IPS-NIHi7 (cell line): ENCODE results near the gene TSGA10.
A peak's percentile ranks its signal among the peaks of the same experiment; 100 is the strongest.
"Not testable (repeated sequence)": the region's sequence is repeated elsewhere in the genome, so short reads cannot be mapped to it uniquely, and the experiment has no call there.

Source experiments
- DNase-seq: peaks from one replicate; pipeline ENCODE4 v3.0.0; 2012; ENCODE audit warnings: mixed read lengths; ENCODE audit errors: extremely low spot score

The TSGA10 gene

GRCh38 chr2:99154643-99155536, at the start of gene TSGA10, which contains the start of gene LIPT1:
Gene TSGA10 (minus strand): TSS chr2:99154942. CDS start chr2:99109439, 45,503 bp downstream.
Gene LIPT1 (plus strand): TSS chr2:99154967. CDS start chr2:99161958, 6,991 bp downstream.
- DNase-seq = peak; percentile 93

- DNase-seq = no peak
Measured at GRCh38 chr2:99201959-99202678, 47.4 kb upstream of the TSGA10 start.

GRCh38 chr2:99200076-99200800, 45.5 kb upstream of the TSGA10 start:
- DNase-seq = no peak

GRCh38 chr2:99198103-99198841, 43.5 kb upstream of the TSGA10 start:
- DNase-seq = no peak

GRCh38 chr2:99192364-99192763, 37.6 kb upstream of the TSGA10 start:
- not testable (repeated sequence) for DNase-seq

- DNase-seq = no peak
Measured at GRCh38 chr2:99190548-99190947, 35.8 kb upstream of the TSGA10 start.

- DNase-seq = no peak
Measured at GRCh38 chr2:99188357-99188756, 33.6 kb upstream of the TSGA10 start.

- DNase-seq = no peak
Measured at GRCh38 chr2:99187011-99187410, 32.3 kb upstream of the TSGA10 start.

GRCh38 chr2:99184811-99185210, 30.1 kb upstream of the TSGA10 start:
- DNase-seq = no peak

GRCh38 chr2:99183025-99183424, 28.3 kb upstream of the TSGA10 start:
- DNase-seq = no peak

- no peak for DNase-seq
Measured at GRCh38 chr2:99181624-99182000, 26.9 kb upstream of the TSGA10 start.

GRCh38 chr2:99180755-99181623, 26.2 kb upstream of the TSGA10 start, which contains the start of the genes MITD1 and MRPL30:
Gene MITD1 (minus strand): TSS chr2:99181058. CDS start chr2:99180981, 77 bp downstream.
Gene MRPL30 (plus strand): TSS chr2:99181184. CDS start chr2:99186204, 5,020 bp downstream.
- peak; percentile 89 for DNase-seq

- no peak for DNase-seq
Measured at GRCh38 chr2:99171377-99172140, 16.8 kb upstream of the TSGA10 start.

GRCh38 chr2:99169534-99169933, 14.8 kb upstream of the TSGA10 start:
- DNase-seq = no peak

GRCh38 chr2:99166218-99166617, 11.5 kb upstream of the TSGA10 start:
- DNase-seq = no peak

GRCh38 chr2:99159594-99159993, 4.9 kb upstream of the TSGA10 start:
- no peak for DNase-seq

- DNase-seq = no peak
Measured at GRCh38 chr2:99158599-99158998, 3.9 kb upstream of the TSGA10 start.

- DNase-seq = no peak
Measured at GRCh38 chr2:99156891-99157290, 2.1 kb upstream of the TSGA10 start.

- DNase-seq = no peak
Measured at GRCh38 chr2:99153921-99154604, 679 bp downstream of the TSGA10 start.
